ENCODE results near the gene FAM114A1.
A peak's percentile ranks its signal among the peaks of the same experiment; 100 is the strongest.

- TF ChIP-seq CTCF (IDR thresholded peaks at IDR 0.05) (peak; percentile 56 to 63), POLR2AphosphoS5 (IDR thresholded peaks at IDR 0.05) (no peak)
Measured at GRCh38 chr4:38856524-38857337, 10.9 kb upstream of the FAM114A1 start, which contains the start of gene TLR6.
